WERI-Rb-1 (cell line): ENCODE results near the gene CMIP.

Experiments
- DNase-seq: peaks from one replicate; pipeline ENCODE4 v3.0.0-alpha.2; 2020
- H3K27ac ChIP-seq: fragments of 250-450 bp; sonication (Bioruptor Pico); 2 replicates; pipeline ENCODE4 v1.5.1; 2020; ENCODE audit warnings: mild to moderate bottlenecking, moderate library complexity
- H3K27me3 ChIP-seq: fragments of 250-450 bp; sonication (Bioruptor Pico); 2 replicates; pipeline ENCODE4 v1.5.1; 2021; ENCODE audit warnings: mild to moderate bottlenecking, low read depth, moderate library complexity; ENCODE audit not compliant: insufficient read depth, severe bottlenecking
- H3K36me3 ChIP-seq: fragments of 250-450 bp; sonication (Bioruptor Pico); 2 replicates; pipeline ENCODE4 v1.5.1; 2020; ENCODE audit warnings: mild to moderate bottlenecking, moderate library complexity
- H3K4me3 ChIP-seq: 2 replicates; pipeline ENCODE4 v1.5.1; 2011; ENCODE audit warnings: low read depth, mild to moderate bottlenecking, control low read depth, low read length
- H3K9me3 ChIP-seq: fragments of 250-450 bp; sonication (Bioruptor Pico); 2 replicates; pipeline ENCODE4 v1.5.1; 2021; ENCODE audit warnings: mild to moderate bottlenecking, moderate library complexity; ENCODE audit not compliant: severe bottlenecking
- CTCF ChIP-seq: IDR thresholded peaks from 2 replicates; pipeline ENCODE4 v1.5.1; 2011; ENCODE audit warnings: low read depth, mild to moderate bottlenecking, control low read depth, inconsistent platforms, low read length

CMIP gene

GRCh38 chr16:81569361-81570034 is 124.9 kb downstream of the CMIP start:
- TF ChIP-seq CTCF = no peak
- no peaks in the 10 kb centered on the region for H3K27me3 ChIP-seq
- DNase-seq = no peak
- no peak overlapping the region for H3K4me3 ChIP-seq
- H3K36me3 ChIP-seq = no peaks in the 10 kb centered on the region
- no peak overlapping the region for H3K27ac ChIP-seq
- no peaks in the 10 kb centered on the region for H3K9me3 ChIP-seq

- Histone ChIP-seq H3K36me3 (no peaks in the 10 kb centered on the region), H3K27me3 (no peaks in the 10 kb centered on the region), H3K27ac (no peak overlapping the region), H3K9me3 (no peaks in the 10 kb centered on the region), H3K4me3 (no peak overlapping the region)
- DNase-seq = no peak
- TF ChIP-seq CTCF = no peak
Measured at GRCh38 chr16:81570151-81570846, 125.7 kb downstream of the CMIP start.

- Histone ChIP-seq H3K27me3 (no peaks in the 10 kb centered on the region), H3K36me3 (no peaks in the 10 kb centered on the region), H3K4me3 (no peak overlapping the region), H3K9me3 (no peaks in the 10 kb centered on the region), H3K27ac (no peak overlapping the region)
- DNase-seq = no peak
- TF ChIP-seq CTCF = no peak
Measured at GRCh38 chr16:81571175-81571574, 126.6 kb downstream of the CMIP start.

GRCh38 chr16:81571592-81572385 is 127.2 kb downstream of the CMIP start:
- no peak for TF ChIP-seq CTCF
- no peaks in the 10 kb centered on the region for H3K9me3 ChIP-seq
- H3K36me3 ChIP-seq = no peaks in the 10 kb centered on the region
- H3K4me3 ChIP-seq = no peak overlapping the region
- no peak overlapping the region for H3K27ac ChIP-seq
- DNase-seq = no peak
- no peaks in the 10 kb centered on the region for H3K27me3 ChIP-seq

GRCh38 chr16:81572386-81573144 is 128.0 kb downstream of the CMIP start:
- no peak for TF ChIP-seq CTCF
- no peaks in the 10 kb centered on the region for H3K36me3 ChIP-seq

More at GRCh38 chr16:81572386-81573144, 128.0 kb downstream of the CMIP start:
- H3K4me3 ChIP-seq = no peak overlapping the region
- H3K27me3 ChIP-seq = no peaks in the 10 kb centered on the region
- H3K9me3 ChIP-seq = no peaks in the 10 kb centered on the region
- no peak overlapping the region for H3K27ac ChIP-seq
- DNase-seq = no peak
